HL-60 (cell line): ENCODE results near the gene CHSY1.

Source experiments
- DNase-seq, 2 experiments: peaks; one replicate each; pipeline ENCODE4 v3.0.0-alpha.2; 2010 to 2020; ENCODE audit warnings: low read depth in 1 of 2, low spot score in 1 of 2
- H3K27ac ChIP-seq: fragments of 250-450 bp; sonication (Bioruptor Pico); replicated peaks from 2 replicates; pipeline ENCODE4 v1.5.1; 2020; ENCODE audit warnings: mild to moderate bottlenecking, moderate library complexity
- H3K27me3 ChIP-seq: fragments of 250-450 bp; sonication (Bioruptor Pico); 2 replicates; pipeline ENCODE4 v1.5.1; 2021; ENCODE audit warnings: mild to moderate bottlenecking, moderate library complexity; ENCODE audit not compliant: insufficient read depth, poor library complexity, severe bottlenecking
- H3K4me3 ChIP-seq: replicated peaks from 2 replicates; pipeline ENCODE4 v1.5.1; 2011; ENCODE audit warnings: mild to moderate bottlenecking, control low read depth, low read length; ENCODE audit not compliant: insufficient read depth
- GABPA ChIP-seq: IDR thresholded peaks from 2 replicates; pipeline ENCODE4 v1.6.1; 2012; ENCODE audit warnings: low read depth
- POLR2AphosphoS5 ChIP-seq: IDR thresholded peaks from 2 replicates; pipeline ENCODE4 v1.6.1; 2012; ENCODE audit warnings: low read depth
- SPI1 ChIP-seq: IDR thresholded peaks from 2 replicates; pipeline ENCODE4 v1.6.1; 2012; ENCODE audit warnings: low read depth, mild to moderate bottlenecking, borderline replicate concordance
- TF ChIP-seq, protein P1 (sequence below): IDR thresholded peaks from 2 replicates; pipeline ENCODE4 v1.6.1; 2012; ENCODE audit warnings: low read depth; ENCODE audit not compliant: insufficient replicate concordance
- TF ChIP-seq, protein P2 (sequence below): IDR thresholded peaks from one replicate; pipeline ENCODE4 v1.5.1; 2011; ENCODE audit warnings: low read length, control low read depth, inconsistent platforms; ENCODE audit not compliant: insufficient read depth

CHSY1 gene

DNA sequence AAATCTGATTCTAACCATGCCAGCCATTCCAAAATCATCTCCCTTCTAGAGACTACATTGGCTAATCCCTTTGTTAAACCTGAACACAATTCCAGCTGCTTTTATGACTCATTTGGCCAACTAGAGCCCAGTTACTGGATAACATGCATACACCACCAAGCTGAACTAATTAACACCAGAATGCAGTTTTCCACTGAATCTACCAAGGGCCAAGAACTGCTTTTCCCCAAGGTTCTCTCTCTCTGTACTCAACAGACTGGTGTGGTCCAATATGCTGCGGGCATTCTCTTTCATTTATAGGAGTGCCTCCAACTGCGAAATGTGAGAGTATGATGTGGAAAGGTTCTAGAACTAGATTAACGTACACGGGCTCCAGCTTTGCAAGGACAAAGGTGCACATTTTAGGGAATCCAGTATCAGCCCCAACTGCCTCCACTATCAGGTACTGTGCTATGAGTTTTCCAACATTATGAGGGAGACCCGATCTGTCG is 1.5 kb downstream of the CHSY1 start:
- Histone ChIP-seq H3K27ac (peak overlapping the region; percentile 79), H3K4me3 (peak overlapping the region; percentile 85)
- TF ChIP-seq, protein P1, sequence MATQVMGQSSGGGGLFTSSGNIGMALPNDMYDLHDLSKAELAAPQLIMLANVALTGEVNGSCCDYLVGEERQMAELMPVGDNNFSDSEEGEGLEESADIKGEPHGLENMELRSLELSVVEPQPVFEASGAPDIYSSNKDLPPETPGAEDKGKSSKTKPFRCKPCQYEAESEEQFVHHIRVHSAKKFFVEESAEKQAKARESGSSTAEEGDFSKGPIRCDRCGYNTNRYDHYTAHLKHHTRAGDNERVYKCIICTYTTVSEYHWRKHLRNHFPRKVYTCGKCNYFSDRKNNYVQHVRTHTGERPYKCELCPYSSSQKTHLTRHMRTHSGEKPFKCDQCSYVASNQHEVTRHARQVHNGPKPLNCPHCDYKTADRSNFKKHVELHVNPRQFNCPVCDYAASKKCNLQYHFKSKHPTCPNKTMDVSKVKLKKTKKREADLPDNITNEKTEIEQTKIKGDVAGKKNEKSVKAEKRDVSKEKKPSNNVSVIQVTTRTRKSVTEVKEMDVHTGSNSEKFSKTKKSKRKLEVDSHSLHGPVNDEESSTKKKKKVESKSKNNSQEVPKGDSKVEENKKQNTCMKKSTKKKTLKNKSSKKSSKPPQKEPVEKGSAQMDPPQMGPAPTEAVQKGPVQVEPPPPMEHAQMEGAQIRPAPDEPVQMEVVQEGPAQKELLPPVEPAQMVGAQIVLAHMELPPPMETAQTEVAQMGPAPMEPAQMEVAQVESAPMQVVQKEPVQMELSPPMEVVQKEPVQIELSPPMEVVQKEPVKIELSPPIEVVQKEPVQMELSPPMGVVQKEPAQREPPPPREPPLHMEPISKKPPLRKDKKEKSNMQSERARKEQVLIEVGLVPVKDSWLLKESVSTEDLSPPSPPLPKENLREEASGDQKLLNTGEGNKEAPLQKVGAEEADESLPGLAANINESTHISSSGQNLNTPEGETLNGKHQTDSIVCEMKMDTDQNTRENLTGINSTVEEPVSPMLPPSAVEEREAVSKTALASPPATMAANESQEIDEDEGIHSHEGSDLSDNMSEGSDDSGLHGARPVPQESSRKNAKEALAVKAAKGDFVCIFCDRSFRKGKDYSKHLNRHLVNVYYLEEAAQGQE, result no peak
- TF ChIP-seq GABPA (no peak), SPI1 (no peak)
- TF ChIP-seq, protein P2, sequence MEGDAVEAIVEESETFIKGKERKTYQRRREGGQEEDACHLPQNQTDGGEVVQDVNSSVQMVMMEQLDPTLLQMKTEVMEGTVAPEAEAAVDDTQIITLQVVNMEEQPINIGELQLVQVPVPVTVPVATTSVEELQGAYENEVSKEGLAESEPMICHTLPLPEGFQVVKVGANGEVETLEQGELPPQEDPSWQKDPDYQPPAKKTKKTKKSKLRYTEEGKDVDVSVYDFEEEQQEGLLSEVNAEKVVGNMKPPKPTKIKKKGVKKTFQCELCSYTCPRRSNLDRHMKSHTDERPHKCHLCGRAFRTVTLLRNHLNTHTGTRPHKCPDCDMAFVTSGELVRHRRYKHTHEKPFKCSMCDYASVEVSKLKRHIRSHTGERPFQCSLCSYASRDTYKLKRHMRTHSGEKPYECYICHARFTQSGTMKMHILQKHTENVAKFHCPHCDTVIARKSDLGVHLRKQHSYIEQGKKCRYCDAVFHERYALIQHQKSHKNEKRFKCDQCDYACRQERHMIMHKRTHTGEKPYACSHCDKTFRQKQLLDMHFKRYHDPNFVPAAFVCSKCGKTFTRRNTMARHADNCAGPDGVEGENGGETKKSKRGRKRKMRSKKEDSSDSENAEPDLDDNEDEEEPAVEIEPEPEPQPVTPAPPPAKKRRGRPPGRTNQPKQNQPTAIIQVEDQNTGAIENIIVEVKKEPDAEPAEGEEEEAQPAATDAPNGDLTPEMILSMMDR, result no peak

DNA sequence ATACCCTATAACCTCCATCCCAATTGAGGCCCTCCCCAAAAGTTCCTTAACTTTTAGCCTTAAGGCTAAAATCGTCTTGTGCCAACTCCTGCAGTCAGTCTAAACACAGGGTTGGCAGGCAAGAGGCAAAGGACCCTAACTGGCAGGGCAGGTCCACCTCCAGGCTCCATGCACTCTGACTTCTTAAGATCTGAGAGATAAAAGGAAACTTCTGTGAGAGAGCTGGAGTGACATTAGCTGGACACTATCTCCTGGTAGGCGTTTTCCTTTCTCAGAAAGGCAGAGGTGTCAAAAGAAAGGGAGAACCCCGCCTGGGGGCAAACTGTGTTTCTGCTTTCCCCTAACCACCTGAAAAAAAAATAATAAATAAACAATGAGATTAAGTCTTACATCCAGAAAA is 3.6 kb downstream of the CHSY1 start:
- no peak for DNase-seq
- H3K4me3 ChIP-seq, result no peak overlapping the region

More for the DNA sequence above, 1.5 kb downstream of the CHSY1 start:
- H3K27me3 ChIP-seq, result no peaks in the 10 kb centered on the region
- DNase-seq, result no peak

DNA sequence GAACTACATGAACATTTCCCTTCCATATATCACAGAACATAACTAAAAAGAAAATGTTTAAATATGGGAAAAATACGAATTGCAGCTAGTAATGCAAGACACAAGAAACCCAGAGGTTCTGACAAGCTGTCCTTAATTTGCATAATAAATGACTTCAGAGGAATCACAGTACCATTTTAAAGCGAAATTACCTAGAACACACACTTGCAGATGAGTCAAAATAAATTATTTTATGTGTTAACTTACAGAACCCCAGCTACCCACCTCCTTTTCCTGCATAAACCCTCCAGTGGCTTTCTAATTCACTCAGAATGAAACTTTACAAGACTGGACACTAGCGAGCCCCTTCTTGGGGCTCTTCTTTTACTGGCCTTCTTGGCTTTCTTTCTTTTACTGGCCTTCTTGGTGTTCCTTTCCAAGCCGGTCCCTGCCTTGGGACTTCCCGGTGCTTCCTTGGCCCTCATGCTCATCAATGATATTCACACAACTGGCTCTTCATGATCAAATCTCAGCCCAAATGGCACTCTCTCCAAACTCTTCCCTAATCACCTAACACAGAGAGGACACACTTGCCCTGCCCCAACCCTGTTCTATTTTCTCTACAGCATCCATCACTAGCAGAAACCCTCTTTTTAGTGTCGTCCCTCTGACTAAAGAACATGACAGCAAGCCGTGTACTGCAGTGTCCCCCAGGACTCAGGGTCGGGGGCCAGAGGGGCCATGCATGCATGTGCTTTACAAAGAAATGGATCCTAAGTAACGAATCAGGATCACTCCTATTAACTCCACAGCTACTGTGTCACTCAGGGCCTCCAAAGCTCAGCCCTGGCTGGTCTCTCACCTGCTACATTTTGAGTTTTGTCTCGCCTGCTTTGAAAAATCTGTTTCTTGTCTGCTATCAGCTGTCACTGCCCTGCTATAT is 4.8 kb downstream of the CHSY1 start:
- DNase-seq, result no peak
- Histone ChIP-seq H3K4me3 (peak overlapping the region; percentile 5), H3K27ac (peak overlapping the region; percentile 83), H3K27me3 (no peaks in the 10 kb centered on the region)
- TF ChIP-seq SPI1, result no peak
- TF ChIP-seq, protein P1, result no peak
- no peak for TF ChIP-seq GABPA

More for the DNA sequence above, 3.6 kb downstream of the CHSY1 start:
- peak overlapping the region; percentile 31; the same call in 1 of the 2 replicates for H3K27ac ChIP-seq
- no peaks in the 10 kb centered on the region for H3K27me3 ChIP-seq
- TF ChIP-seq POLR2AphosphoS5 (no peak), SPI1 (no peak), GABPA (no peak)
- TF ChIP-seq, protein P1, result no peak
- TF ChIP-seq, protein P2, result no peak
